Activated T-helper 9 cell treated with anti-CD3 and anti-CD28 coated beads, Interleukin-2, amount 50 U/mL, for 16 hours (primary cell): Measurements from ENCODE around the gene APOB.

Experiments used
- DNase-seq: peaks from one replicate; pipeline ENCODE4 v3.0.0-alpha.2; 2020; ENCODE audit warnings: low read depth

Gene APOB

GRCh38 chr2:20982861-20983260 is 61.0 kb downstream of the APOB start:
- DNase-seq = no peak

- no peak for DNase-seq
Observed at GRCh38 chr2:20977520-20978180, 66.2 kb downstream of the APOB start.

DNA sequence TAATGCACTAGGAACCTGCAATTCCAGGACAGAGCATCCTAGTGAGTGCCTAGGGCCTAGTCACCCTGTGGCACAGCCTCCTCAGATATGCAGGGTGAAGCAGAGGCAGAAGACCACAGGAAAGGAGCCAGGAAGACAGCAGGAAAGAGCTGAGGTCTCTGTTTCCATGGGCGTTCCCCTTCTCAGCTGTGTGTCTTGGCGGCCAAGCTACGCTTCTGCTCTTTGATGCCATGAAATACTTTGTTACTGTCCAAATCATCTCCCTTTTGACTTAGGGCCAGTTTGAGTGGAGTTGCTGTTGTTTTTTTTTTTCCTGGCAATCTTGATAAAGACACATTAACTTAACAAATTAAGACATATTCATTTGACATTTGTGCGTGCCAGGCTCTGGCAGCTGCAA is 67.3 kb downstream of the APOB start:
- no peak for DNase-seq

GRCh38 chr2:20972792-20973565 is 70.9 kb downstream of the APOB start:
- DNase-seq = no peak

DNA sequence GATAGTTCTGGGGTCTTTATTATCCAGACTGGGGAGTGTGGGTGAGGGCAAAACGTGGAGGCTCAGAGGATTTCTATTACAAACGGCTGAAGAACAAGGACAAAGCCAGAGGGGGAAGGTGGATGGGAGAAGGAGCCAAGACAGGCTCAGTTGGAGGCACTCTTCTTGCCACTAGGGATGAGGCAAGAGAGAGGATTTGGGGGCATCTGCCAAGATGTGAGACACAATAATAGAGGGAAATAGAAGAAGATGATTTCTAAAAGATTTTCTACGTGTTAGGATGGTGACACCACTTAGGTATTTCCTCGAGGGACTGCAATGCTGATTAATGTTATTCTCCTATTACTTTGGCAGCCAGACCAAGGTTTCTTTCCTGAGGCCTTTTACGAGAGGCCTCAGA is 71.8 kb downstream of the APOB start:
- no peak for DNase-seq

GRCh38 chr2:20970068-20970467 is 73.8 kb downstream of the APOB start:
- no peak for DNase-seq

- DNase-seq = no peak
Observed at GRCh38 chr2:20966061-20966595, 77.7 kb downstream of the APOB start.

DNA sequence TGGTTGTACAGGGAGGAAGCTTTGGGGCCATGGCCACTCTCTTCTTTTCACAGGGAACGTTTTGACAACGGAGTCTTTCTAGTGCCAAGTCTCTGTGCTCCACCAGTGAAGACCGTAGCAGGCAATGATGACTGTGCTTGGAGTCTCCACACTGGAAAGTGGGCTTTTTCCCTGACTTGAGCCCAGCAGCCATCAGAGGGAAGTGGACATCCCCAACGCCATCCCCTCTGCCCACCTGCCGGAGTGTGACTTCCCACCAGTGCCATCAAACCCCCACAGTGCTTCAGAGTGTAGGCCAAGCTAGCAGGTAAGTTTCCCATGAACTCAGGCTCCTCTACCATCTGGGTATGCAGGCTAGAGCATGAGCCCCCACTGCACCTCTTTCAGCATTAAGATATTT is 78.7 kb downstream of the APOB start:
- no peak for DNase-seq

- DNase-seq = no peak
Observed at GRCh38 chr2:20963867-20964266, 80.0 kb downstream of the APOB start.

- peak; percentile 49 for DNase-seq
Observed at GRCh38 chr2:20962939-20963557, 80.8 kb downstream of the APOB start.

GRCh38 chr2:20961858-20962257 is 82.0 kb downstream of the APOB start:
- DNase-seq = no peak

DNA sequence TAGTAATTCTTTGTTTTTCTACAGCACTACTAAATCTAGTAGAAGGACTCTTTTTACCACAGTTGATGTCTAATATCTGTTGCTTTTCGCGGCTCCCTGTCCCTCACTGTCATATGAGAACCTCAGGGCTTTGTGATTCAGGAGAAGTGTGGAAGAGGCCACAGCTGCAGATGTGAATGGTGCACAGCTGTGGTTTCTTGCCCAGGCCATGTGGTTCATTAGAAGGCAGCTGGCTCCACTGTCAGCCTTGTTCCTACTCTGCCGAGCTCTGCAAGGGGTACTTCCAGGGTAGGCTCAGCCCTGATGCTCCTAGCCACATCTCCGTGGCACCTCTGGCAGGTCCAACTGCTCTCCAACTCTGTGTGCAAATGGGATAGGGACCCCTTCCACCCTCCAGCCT is 83.9 kb downstream of the APOB start:
- no peak for DNase-seq

DNA sequence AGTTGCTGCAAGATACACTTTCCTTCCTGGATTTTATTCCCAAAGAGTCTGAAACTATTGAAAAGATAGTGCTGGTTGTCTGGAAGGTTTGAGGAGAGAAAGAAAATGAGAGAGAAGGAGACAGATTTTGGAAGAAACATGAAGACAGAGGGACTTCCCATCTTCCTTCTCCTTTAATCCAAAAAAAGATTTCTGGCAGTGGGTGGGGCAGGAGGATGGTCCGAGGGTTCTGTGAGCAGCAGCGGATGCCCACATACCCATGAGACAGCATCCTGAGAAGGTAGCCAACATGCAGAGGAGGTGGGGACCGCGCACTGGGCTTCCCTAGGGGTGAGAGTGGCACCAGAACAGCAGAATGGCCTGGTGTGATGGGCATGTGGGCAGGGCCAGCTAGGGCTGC is 84.6 kb downstream of the APOB start:
- no peak for DNase-seq

DNA sequence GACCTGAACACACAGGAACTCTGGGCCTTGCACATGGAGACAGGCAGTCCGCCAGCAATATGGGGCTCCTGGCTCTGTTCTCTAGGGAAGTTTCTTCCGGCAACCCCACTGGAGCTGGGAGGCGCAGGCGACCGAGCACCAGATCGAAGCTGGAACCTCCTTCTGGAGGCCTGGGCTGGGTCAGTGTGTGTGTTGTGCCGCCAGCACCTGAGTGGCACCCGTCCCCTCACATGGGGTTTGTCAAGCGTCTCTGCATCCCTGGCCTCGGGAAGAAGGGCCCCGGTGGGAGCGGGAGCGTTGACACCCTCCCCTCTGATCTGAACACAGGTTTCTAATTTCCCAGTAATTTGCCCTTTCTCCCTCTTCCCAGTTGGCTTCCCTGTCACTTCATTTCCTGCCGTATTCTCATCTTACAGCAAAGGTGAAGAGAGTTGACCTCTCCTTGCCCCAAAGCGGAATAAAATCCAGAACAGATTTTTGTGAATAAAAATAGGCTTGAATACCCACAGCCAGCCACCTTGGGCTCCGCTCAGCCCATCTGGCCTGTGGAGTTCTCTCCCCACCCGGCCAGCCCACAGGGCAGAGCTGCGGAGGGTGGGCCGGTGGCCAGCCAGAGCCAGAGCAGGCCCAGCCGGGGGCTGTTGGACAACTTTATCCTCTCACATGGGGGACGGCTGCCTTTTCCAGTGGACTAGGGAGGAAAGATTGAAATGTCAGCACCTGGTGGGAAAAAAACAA is 85.9 kb downstream of the APOB start:
- no peak for DNase-seq

DNA sequence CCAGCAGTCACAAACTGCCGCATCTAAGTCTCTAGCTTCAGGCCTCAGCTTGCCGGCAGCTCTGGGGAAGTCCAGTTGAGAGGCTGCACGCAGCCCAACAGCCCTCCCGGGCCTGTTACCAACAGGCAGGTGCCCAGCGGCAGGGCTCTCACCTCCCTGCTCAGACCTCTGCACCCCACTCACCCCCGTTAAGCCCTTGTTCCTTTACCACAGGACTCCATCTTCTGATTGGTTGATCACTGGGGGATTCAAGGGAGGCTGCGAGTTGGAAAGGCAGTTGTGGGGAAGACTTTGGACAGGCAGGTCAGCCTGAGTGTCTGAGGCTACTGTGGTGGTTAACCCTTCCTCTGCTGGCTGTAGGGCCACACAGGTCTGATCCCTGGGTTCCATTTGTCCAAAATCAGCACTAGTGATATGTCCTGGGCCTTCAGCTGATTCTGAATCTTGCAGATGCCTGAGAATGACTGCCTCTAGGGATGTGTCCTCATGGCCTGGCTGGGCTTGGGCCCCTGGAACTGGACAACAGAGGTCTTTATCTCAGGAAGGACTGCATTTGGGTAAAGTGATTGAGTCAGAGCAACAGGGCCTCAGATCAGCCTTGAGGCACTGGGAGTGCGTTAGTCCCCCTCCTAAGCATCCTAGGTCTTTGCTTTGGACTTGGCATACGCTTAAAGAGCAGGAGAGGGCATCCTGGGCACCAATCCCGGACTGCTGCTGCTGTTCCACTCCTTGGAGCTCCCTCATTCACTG is 88.4 kb downstream of the APOB start:
- no peak for DNase-seq

- no peak for DNase-seq
Observed at GRCh38 chr2:20953146-20953824, 90.6 kb downstream of the APOB start.
